GM12878 (cell line): ENCODE results near the gene PDZD7. TPM values are rescaled to one million over a fixed set of nuclear protein-coding genes. Genes with fewer than 3 reads are reported as not detected.

Source experiments
- BCL11A ChIP-seq: IDR thresholded peaks from 2 replicates; pipeline ENCODE4 v1.6.1; 2011; ENCODE audit warnings: low read depth, low read length
- CBX3 ChIP-seq: fragments of 200-600 bp; sonication (generic); IDR thresholded peaks from 2 replicates; pipeline ENCODE4 v1.6.1; 2016; ENCODE audit warnings: low read depth, borderline replicate concordance
- ESRRA ChIP-seq: IDR thresholded peaks from 2 replicates; pipeline ENCODE4 v1.6.1; 2012; ENCODE audit warnings: mild to moderate bottlenecking, low read length, improper control_type of control experiment
- KLF5 ChIP-seq: fragments of 450-650 bp; IDR thresholded peaks from 2 replicates; pipeline ENCODE4 v1.6.1; 2014; ENCODE audit warnings: mild to moderate bottlenecking; ENCODE audit not compliant: partially characterized antibody
- MEF2B ChIP-seq: fragments of 450-650 bp; IDR thresholded peaks from 2 replicates; pipeline ENCODE4 v1.6.1; 2018; ENCODE audit warnings: mild to moderate bottlenecking, moderate library complexity; ENCODE audit not compliant: partially characterized antibody, poor library complexity, severe bottlenecking
- NFXL1 ChIP-seq: fragments of 450-650 bp; IDR thresholded peaks from 2 replicates; pipeline ENCODE4 v1.6.1; 2017; ENCODE audit warnings: antibody characterized with exemption, mild to moderate bottlenecking, borderline replicate concordance
- PAX5 ChIP-seq: IDR thresholded peaks from 2 replicates; pipeline ENCODE4 v1.6.1; 2011; ENCODE audit warnings: low read depth, low read length, borderline replicate concordance
- RAD21 ChIP-seq: IDR thresholded peaks from 2 replicates; pipeline ENCODE4 v1.6.1; 2011; ENCODE audit warnings: mild to moderate bottlenecking, low read depth, low read length, moderate library complexity; ENCODE audit not compliant: insufficient read depth
- RCOR1 ChIP-seq: conservative IDR thresholded peaks from 2 replicates; pipeline ENCODE4 v1.6.1; 2012; ENCODE audit warnings: low read depth, low read length, improper control_type of control experiment
- SP1 ChIP-seq: IDR thresholded peaks from one replicate; pipeline ENCODE4 v1.6.1; 2011; ENCODE audit warnings: low read depth, low read length
- SREBF2 ChIP-seq: IDR thresholded peaks from 2 replicates; pipeline ENCODE4 v1.6.1; 2012; ENCODE audit warnings: mild to moderate bottlenecking, low read length
- TCF12 ChIP-seq: IDR thresholded peaks from 2 replicates; pipeline ENCODE4 v1.6.1; 2011; ENCODE audit warnings: low read depth, mild to moderate bottlenecking, low read length
- TCF3 ChIP-seq: IDR thresholded peaks from 2 replicates; pipeline ENCODE4 v1.6.1; 2012; ENCODE audit warnings: low read depth, mild to moderate bottlenecking, low read length, borderline replicate concordance; ENCODE audit not compliant: insufficient read depth
- ZNF384 ChIP-seq: IDR thresholded peaks from 2 replicates; pipeline ENCODE4 v1.6.1; 2012; ENCODE audit warnings: low read depth, mild to moderate bottlenecking, low read length, improper control_type of control experiment, borderline replicate concordance
- polyA plus RNA-seq, 11 experiments: library from polyadenylated mRNA; depleted of rRNA in 4 of 11; unstranded in 6 of 11; stranded (reverse) in 5 of 11; fragments of >200 nt; fragmentation: Nextera tagmentation in 4 of 11; fragmentation: Illumina TruSeq in 1 of 11; extraction: Ambion mirVana in 4 of 11; extraction: Trizol in 1 of 11; gene quantifications; 1 replicate in 1 of 11; 2 replicates in 10 of 11; pipeline versions ENCODE4 v1.2.1 to v1.2.3, GENCODE V29; 2011 to 2016; ENCODE audit warnings: inconsistent platforms in 2 of 11, missing spikeins in 2 of 11, low read depth in 1 of 11
- total RNA-seq, 4 experiments: library from RNA; depleted of rRNA in 3 of 4; stranded (reverse); fragments of >200 nt in 3 of 4; fragmentation: Illumina TruSeq in 1 of 4; extraction: Trizol in 1 of 4; gene quantifications; 2 replicates each; pipeline versions ENCODE4 v1.2.1 to v1.2.3, GENCODE V29; 2013 to 2021
- TF ChIP-seq, protein P1 (sequence below): fragments of 450-650 bp; formaldehyde crosslinking; IDR thresholded peaks from 2 replicates; pipeline ENCODE4 v1.5.0; 2022; ENCODE audit warnings: mild to moderate bottlenecking, missing genetic modification characterization
- TF ChIP-seq, protein P2 (sequence below): fragments of 150-350 bp; IDR thresholded peaks from 2 replicates; pipeline ENCODE4 v1.6.1; 2016; ENCODE audit warnings: low read depth, low read length
- TF ChIP-seq, protein P3 (sequence below): fragments of 450-650 bp; IDR thresholded peaks from 2 replicates; pipeline ENCODE4 v1.6.1; 2017; ENCODE audit warnings: antibody characterized with exemption, mild to moderate bottlenecking, moderate library complexity
- TF ChIP-seq, protein P4 (sequence below): fragments of 450-650 bp; IDR thresholded peaks from 2 replicates; pipeline ENCODE4 v1.6.1; 2016; ENCODE audit warnings: mild to moderate bottlenecking

The PDZD7 gene
- total and polyA plus RNA-seq, 10 of the 15 experiments (the other 5 are each of a cell fraction or from before 2014, with no cell fraction given), result 0.01 to 0.20 (median 0.03) TPM; not detected in 7

DNA sequence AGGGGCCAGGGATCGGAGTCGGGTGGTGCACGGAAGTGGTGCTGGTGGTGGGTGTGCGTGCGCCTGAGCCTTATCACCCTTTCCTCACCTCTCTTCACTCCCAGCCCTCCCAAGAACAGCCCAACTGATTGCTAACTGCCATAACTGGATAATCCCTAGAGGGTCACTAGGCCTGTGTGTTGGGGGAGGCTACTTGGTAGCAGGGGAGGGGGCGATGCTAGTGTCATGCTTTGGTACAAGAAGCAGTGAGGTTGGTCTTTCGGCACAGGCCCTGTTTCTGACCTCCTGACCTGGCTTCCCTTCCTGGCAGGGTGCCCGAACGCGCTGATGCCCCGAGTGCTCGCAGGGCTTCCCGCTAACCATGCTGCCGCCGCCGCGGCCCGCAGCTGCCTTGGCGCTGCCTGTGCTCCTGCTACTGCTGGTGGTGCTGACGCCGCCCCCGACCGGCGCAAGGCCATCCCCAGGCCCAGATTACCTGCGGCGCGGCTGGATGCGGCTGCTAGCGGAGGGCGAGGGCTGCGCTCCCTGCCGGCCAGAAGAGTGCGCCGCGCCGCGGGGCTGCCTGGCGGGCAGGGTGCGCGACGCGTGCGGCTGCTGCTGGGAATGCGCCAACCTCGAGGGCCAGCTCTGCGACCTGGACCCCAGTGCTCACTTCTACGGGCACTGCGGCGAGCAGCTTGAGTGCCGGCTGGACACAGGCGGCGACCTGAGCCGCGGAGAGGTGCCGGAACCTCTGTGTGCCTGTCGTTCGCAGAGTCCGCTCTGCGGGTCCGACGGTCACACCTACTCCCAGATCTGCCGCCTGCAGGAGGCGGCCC is 31.5 kb upstream of the PDZD7 start (continued):
- TF ChIP-seq, protein P1, sequence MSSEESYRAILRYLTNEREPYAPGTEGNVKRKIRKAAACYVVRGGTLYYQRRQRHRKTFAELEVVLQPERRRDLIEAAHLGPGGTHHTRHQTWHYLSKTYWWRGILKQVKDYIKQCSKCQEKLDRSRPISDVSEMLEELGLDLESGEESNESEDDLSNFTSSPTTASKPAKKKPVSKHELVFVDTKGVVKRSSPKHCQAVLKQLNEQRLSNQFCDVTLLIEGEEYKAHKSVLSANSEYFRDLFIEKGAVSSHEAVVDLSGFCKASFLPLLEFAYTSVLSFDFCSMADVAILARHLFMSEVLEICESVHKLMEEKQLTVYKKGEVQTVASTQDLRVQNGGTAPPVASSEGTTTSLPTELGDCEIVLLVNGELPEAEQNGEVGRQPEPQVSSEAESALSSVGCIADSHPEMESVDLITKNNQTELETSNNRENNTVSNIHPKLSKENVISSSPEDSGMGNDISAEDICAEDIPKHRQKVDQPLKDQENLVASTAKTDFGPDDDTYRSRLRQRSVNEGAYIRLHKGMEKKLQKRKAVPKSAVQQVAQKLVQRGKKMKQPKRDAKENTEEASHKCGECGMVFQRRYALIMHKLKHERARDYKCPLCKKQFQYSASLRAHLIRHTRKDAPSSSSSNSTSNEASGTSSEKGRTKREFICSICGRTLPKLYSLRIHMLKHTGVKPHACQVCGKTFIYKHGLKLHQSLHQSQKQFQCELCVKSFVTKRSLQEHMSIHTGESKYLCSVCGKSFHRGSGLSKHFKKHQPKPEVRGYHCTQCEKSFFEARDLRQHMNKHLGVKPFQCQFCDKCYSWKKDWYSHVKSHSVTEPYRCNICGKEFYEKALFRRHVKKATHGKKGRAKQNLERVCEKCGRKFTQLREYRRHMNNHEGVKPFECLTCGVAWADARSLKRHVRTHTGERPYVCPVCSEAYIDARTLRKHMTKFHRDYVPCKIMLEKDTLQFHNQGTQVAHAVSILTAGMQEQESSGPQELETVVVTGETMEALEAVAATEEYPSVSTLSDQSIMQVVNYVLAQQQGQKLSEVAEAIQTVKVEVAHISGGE, result no peak
- TF ChIP-seq CBX3 (no peak), RCOR1 (no peak), TCF3 (peak; percentile 20; the same call in 1 of the 2 replicates), MEF2B (no peak), SP1 (no peak), TCF12 (no peak), RAD21 (no peak), PAX5 (peak; percentile 58; the same call in 1 of the 2 replicates), ESRRA (no peak), SREBF2 (no peak), ZNF384 (no peak), KLF5 (peak; percentile 20), NFXL1 (no peak), BCL11A (no peak)
- TF ChIP-seq, protein P2, sequence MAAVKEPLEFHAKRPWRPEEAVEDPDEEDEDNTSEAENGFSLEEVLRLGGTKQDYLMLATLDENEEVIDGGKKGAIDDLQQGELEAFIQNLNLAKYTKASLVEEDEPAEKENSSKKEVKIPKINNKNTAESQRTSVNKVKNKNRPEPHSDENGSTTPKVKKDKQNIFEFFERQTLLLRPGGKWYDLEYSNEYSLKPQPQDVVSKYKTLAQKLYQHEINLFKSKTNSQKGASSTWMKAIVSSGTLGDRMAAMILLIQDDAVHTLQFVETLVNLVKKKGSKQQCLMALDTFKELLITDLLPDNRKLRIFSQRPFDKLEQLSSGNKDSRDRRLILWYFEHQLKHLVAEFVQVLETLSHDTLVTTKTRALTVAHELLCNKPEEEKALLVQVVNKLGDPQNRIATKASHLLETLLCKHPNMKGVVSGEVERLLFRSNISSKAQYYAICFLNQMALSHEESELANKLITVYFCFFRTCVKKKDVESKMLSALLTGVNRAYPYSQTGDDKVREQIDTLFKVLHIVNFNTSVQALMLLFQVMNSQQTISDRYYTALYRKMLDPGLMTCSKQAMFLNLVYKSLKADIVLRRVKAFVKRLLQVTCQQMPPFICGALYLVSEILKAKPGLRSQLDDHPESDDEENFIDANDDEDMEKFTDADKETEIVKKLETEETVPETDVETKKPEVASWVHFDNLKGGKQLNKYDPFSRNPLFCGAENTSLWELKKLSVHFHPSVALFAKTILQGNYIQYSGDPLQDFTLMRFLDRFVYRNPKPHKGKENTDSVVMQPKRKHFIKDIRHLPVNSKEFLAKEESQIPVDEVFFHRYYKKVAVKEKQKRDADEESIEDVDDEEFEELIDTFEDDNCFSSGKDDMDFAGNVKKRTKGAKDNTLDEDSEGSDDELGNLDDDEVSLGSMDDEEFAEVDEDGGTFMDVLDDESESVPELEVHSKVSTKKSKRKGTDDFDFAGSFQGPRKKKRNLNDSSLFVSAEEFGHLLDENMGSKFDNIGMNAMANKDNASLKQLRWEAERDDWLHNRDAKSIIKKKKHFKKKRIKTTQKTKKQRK, result no peak
- TF ChIP-seq, protein P3, sequence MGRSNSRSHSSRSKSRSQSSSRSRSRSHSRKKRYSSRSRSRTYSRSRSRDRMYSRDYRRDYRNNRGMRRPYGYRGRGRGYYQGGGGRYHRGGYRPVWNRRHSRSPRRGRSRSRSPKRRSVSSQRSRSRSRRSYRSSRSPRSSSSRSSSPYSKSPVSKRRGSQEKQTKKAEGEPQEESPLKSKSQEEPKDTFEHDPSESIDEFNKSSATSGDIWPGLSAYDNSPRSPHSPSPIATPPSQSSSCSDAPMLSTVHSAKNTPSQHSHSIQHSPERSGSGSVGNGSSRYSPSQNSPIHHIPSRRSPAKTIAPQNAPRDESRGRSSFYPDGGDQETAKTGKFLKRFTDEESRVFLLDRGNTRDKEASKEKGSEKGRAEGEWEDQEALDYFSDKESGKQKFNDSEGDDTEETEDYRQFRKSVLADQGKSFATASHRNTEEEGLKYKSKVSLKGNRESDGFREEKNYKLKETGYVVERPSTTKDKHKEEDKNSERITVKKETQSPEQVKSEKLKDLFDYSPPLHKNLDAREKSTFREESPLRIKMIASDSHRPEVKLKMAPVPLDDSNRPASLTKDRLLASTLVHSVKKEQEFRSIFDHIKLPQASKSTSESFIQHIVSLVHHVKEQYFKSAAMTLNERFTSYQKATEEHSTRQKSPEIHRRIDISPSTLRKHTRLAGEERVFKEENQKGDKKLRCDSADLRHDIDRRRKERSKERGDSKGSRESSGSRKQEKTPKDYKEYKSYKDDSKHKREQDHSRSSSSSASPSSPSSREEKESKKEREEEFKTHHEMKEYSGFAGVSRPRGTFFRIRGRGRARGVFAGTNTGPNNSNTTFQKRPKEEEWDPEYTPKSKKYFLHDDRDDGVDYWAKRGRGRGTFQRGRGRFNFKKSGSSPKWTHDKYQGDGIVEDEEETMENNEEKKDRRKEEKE, result no peak
- TF ChIP-seq, protein P4, sequence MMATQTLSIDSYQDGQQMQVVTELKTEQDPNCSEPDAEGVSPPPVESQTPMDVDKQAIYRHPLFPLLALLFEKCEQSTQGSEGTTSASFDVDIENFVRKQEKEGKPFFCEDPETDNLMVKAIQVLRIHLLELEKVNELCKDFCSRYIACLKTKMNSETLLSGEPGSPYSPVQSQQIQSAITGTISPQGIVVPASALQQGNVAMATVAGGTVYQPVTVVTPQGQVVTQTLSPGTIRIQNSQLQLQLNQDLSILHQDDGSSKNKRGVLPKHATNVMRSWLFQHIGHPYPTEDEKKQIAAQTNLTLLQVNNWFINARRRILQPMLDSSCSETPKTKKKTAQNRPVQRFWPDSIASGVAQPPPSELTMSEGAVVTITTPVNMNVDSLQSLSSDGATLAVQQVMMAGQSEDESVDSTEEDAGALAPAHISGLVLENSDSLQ, result no peak
